ENCODE data around the gene COL4A1.

COL4A1 gene

GRCh38 chr13:110257408-110257807 lies 49.5 kb downstream of the COL4A1 start:
- H3K9me2 ChIP-seq (replicated peaks; ENCODE audit: insufficient read depth, low read length), result no peaks in the 10 kb centered on the region
- no peaks in the 10 kb centered on the region for H3K4me1 ChIP-seq (ENCODE audit: low read length)
- H4K20me1 ChIP-seq (ENCODE audit: insufficient read depth, low read length), result no peaks in the 10 kb centered on the region
- no peak overlapping the region for H3K9ac ChIP-seq (ENCODE audit: low read length)
- H3K27ac ChIP-seq (ENCODE audit: low read length), result no peak overlapping the region
- no peaks in the 10 kb centered on the region for H3K79me2 ChIP-seq (ENCODE audit: low read length)
- H3K27me3 ChIP-seq (replicated peaks; ENCODE audit: insufficient read depth, low read length), result no peaks in the 10 kb centered on the region
- H3F3A ChIP-seq (ENCODE audit: insufficient read depth, low read length), result no peaks in the 10 kb centered on the region
- DNase-seq, result no peak
- H3K9me3 ChIP-seq (replicated peaks; ENCODE audit: insufficient read depth, low read length), result no peaks in the 10 kb centered on the region
- H3K4me3 ChIP-seq (ENCODE audit: low read length), result no peak overlapping the region
- TF ChIP-seq CTCF (IDR thresholded peaks at IDR 0.05; ENCODE audit: low read length), result no peak
- TF ChIP-seq EZH2phosphoT487 (IDR thresholded peaks at IDR 0.05; ENCODE audit: low read length), result no peak
- TF ChIP-seq EZH2 (optimal IDR thresholded peaks at IDR 0.05; ENCODE audit: low read depth, low read length), result no peak
- no peak overlapping the region for H3K4me2 ChIP-seq (ENCODE audit: low read depth, low read length)
- H2AFZ ChIP-seq (ENCODE audit: low read length), result no peak overlapping the region
- H3K36me3 ChIP-seq (replicated peaks; ENCODE audit: insufficient read depth, low read length), result no peaks in the 10 kb centered on the region

GRCh38 chr13:110256126-110256905 lies 50.6 kb downstream of the COL4A1 start:
- H3K4me1 ChIP-seq (ENCODE audit: low read length), result no peaks in the 10 kb centered on the region
- no peak overlapping the region for H3K4me2 ChIP-seq (ENCODE audit: low read depth, low read length)
- TF ChIP-seq EZH2phosphoT487 (IDR thresholded peaks at IDR 0.05; ENCODE audit: low read length), result no peak
- TF ChIP-seq EZH2 (optimal IDR thresholded peaks at IDR 0.05; ENCODE audit: low read depth, low read length), result no peak
- TF ChIP-seq CTCF (IDR thresholded peaks at IDR 0.05; ENCODE audit: low read length), result no peak
- no peak for DNase-seq
- no peaks in the 10 kb centered on the region for H3K9me3 ChIP-seq (replicated peaks; ENCODE audit: insufficient read depth, low read length)
- H3K79me2 ChIP-seq (ENCODE audit: low read length), result no peaks in the 10 kb centered on the region
- H4K20me1 ChIP-seq (ENCODE audit: insufficient read depth, low read length), result no peaks in the 10 kb centered on the region
- no peak overlapping the region for H3K9ac ChIP-seq (ENCODE audit: low read length)
- H3F3A ChIP-seq (ENCODE audit: insufficient read depth, low read length), result no peaks in the 10 kb centered on the region
- no peak overlapping the region for H3K27ac ChIP-seq (ENCODE audit: low read length)
- no peak overlapping the region for H3K4me3 ChIP-seq (ENCODE audit: low read length)
- no peaks in the 10 kb centered on the region for H3K27me3 ChIP-seq (replicated peaks; ENCODE audit: insufficient read depth, low read length)
- H3K9me2 ChIP-seq (replicated peaks; ENCODE audit: insufficient read depth, low read length), result no peaks in the 10 kb centered on the region
- no peaks in the 10 kb centered on the region for H3K36me3 ChIP-seq (replicated peaks; ENCODE audit: insufficient read depth, low read length)
- no peak overlapping the region for H2AFZ ChIP-seq (ENCODE audit: low read length)

GRCh38 chr13:110254751-110255553 lies 52.0 kb downstream of the COL4A1 start:
- H3K4me3 ChIP-seq (ENCODE audit: low read length), result no peak overlapping the region
- no peak for TF ChIP-seq EZH2 (optimal IDR thresholded peaks at IDR 0.05; ENCODE audit: low read depth, low read length)
- TF ChIP-seq EZH2phosphoT487 (IDR thresholded peaks at IDR 0.05; ENCODE audit: low read length), result no peak
- TF ChIP-seq CTCF (IDR thresholded peaks at IDR 0.05; ENCODE audit: low read length), result no peak
- H3K79me2 ChIP-seq (ENCODE audit: low read length), result no peaks in the 10 kb centered on the region
- no peak overlapping the region for H3K4me2 ChIP-seq (ENCODE audit: low read depth, low read length)
- no peak overlapping the region for H3K27ac ChIP-seq (ENCODE audit: low read length)
- H3K9ac ChIP-seq (ENCODE audit: low read length), result no peak overlapping the region
- no peaks in the 10 kb centered on the region for H3K9me3 ChIP-seq (replicated peaks; ENCODE audit: insufficient read depth, low read length)
- no peaks in the 10 kb centered on the region for H3K36me3 ChIP-seq (replicated peaks; ENCODE audit: insufficient read depth, low read length)
- H3K9me2 ChIP-seq (replicated peaks; ENCODE audit: insufficient read depth, low read length), result no peaks in the 10 kb centered on the region
- no peak for DNase-seq
- H3K27me3 ChIP-seq (replicated peaks; ENCODE audit: insufficient read depth, low read length), result no peaks in the 10 kb centered on the region
- H4K20me1 ChIP-seq (ENCODE audit: insufficient read depth, low read length), result no peaks in the 10 kb centered on the region
- H3F3A ChIP-seq (ENCODE audit: insufficient read depth, low read length), result no peaks in the 10 kb centered on the region
- H3K4me1 ChIP-seq (ENCODE audit: low read length), result no peaks in the 10 kb centered on the region
- no peak overlapping the region for H2AFZ ChIP-seq (ENCODE audit: low read length)

Data from MM.1S (cell line).